GM12872 (cell line): ENCODE measurements around the gene COQ2.
A peak's percentile ranks its signal among the peaks of the same experiment; 100 is the strongest.

Experiments used
- TF ChIP-seq, protein P1 (sequence below): IDR thresholded peaks from 3 replicates; pipeline ENCODE4 v1.5.1; 2011; ENCODE audit warnings: low read depth, mild to moderate bottlenecking, low read length, moderate library complexity; ENCODE audit not compliant: insufficient read depth

COQ2 gene

DNA sequence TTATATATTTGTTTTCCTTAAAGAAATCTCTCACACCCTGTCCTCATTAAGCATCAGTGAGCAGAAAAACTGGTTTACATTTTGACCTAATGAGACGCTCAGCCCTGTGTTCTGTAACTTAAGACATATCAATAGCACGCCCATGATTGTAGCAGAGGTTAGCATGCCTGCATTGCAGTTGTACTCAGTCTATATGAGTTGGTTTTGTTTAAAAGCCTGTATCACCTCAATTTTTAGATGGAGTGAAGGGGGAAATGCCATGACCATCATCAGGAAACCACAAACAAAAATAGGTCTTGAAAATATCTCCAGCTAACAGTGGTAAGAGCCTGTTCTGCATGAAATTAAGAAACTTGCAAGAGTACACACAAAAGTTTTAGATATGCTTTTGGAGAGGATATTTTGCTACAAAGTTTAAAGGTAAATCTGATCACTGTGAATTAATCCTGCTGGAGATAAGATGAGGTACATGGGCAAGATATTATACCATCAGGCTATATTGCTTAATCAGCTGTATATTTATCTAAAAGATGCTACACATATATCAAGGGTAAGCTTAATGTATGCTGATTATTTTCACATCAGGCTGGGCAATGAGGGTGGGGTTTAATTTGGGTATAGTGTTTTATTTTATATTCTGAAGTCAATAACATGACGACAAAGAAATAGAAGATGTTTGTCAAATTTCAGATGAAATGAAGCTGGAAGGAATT lies 13.1 kb upstream of the COQ2 start:
- TF ChIP-seq, protein P1, sequence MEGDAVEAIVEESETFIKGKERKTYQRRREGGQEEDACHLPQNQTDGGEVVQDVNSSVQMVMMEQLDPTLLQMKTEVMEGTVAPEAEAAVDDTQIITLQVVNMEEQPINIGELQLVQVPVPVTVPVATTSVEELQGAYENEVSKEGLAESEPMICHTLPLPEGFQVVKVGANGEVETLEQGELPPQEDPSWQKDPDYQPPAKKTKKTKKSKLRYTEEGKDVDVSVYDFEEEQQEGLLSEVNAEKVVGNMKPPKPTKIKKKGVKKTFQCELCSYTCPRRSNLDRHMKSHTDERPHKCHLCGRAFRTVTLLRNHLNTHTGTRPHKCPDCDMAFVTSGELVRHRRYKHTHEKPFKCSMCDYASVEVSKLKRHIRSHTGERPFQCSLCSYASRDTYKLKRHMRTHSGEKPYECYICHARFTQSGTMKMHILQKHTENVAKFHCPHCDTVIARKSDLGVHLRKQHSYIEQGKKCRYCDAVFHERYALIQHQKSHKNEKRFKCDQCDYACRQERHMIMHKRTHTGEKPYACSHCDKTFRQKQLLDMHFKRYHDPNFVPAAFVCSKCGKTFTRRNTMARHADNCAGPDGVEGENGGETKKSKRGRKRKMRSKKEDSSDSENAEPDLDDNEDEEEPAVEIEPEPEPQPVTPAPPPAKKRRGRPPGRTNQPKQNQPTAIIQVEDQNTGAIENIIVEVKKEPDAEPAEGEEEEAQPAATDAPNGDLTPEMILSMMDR: no peak

DNA sequence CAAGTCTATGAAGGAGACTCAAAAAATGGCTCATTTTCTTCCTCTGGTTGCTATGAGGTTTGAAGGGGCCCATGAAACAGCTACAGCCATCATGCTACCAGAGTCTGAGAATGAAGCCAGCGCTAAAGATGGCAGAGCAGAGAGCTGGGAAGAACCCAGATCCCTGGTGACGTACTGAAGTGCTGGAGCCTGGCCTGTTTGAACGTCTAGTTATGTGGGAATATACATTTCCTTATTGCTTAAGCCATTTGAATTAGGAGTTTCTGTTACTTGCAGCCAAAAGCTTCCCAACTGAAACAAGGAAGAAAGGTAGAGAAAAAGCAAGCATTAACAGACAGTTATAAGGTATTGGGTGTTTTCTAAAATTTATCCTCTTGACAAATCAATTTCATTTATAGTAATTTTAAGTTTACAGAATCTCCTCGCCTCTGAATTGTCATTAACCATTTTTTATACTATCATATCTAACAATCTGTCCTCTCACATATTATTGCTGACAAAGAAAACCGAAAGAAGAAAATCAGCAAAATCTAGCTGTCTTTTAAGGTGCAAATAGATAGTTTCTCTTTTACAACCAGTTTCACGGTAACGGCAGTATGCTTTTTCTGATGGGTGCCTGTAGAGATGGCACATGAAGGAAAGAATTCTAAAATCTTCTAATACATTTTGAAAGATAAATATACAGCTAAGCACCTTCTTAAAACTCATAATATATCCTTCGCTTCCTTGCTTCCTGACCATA lies 8.9 kb upstream of the COQ2 start:
- TF ChIP-seq, protein P1: no peak

DNA sequence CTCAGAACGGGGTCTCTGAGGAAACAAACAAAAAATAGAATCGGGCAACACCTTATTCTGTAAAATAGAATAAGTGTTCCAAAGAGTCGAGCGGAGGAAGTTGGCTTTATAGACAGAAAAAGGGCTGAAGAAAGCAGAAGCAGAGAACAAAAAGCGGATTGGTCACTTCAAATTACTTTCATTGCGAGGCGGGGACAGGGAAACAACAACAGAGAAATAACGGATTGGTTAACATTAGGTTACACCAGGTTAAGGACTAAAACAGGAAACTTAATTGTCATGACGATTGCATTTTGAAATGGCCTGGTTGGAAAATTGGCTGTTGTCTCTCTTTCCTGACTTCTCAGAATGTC lies 433 bp upstream of the COQ2 start:
- TF ChIP-seq, protein P1: no peak

DNA sequence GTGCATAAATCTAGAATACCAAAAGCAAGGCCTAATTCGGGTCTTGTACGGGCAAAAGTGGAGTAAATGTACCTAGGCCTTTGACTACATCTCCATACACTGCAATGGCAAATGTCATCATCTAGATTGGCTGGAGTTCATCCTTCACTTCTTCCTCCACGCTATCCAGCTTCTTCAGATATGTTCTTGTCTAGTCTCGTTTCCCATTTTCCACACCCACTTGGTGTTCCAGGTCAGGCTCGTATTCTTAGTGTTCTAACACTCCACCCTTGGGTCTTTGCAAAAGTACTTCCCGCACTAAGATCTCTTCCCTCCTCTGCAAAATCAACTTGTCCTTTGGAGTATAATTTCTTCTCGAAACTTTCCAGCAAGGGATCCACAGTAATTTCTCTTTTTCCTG lies 1.4 kb downstream of the COQ2 start:
- TF ChIP-seq, protein P1: no peak

DNA sequence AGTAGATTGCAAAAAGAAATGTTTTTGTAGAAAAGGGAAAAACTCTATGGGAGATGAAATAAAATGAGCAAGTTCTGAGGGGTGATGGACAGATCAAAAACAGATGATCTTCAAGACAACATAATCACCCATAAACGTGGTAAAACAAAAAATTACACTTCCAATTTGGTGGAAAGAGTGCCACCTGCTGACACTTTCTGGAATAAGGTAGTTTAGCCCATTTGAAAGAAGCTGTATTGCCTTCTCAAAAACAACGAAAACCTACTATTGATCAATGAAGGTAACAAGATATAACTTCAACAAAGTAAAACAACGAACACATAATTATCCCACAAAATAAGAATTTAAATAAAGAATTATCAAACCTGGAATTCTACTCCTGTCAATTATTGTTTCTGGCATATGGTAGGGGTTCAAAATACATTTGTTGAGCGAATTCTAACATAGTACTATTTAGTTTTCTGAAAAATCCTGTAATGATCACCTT lies 2.5 kb downstream of the COQ2 start:
- TF ChIP-seq, protein P1: peak; percentile 67

DNA sequence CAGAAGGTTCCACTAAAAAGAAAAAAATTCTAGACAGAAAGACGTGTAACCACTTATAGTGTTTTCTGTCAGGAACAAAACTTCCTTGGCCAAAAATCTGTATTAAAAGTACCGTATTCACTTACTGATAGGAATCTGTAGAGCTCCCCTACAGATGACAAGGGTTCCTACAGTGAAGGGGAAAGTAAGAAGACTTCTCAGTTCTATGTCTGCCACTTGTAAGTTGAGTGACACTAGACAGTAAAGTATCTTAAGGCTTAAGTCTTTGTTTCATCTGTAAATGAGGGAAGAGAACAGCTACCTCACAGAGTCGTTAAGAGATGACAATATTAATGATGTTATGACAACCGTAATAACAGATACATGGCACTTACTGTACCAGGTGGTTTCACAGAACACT lies 3.3 kb downstream of the COQ2 start:
- TF ChIP-seq, protein P1: no peak

DNA sequence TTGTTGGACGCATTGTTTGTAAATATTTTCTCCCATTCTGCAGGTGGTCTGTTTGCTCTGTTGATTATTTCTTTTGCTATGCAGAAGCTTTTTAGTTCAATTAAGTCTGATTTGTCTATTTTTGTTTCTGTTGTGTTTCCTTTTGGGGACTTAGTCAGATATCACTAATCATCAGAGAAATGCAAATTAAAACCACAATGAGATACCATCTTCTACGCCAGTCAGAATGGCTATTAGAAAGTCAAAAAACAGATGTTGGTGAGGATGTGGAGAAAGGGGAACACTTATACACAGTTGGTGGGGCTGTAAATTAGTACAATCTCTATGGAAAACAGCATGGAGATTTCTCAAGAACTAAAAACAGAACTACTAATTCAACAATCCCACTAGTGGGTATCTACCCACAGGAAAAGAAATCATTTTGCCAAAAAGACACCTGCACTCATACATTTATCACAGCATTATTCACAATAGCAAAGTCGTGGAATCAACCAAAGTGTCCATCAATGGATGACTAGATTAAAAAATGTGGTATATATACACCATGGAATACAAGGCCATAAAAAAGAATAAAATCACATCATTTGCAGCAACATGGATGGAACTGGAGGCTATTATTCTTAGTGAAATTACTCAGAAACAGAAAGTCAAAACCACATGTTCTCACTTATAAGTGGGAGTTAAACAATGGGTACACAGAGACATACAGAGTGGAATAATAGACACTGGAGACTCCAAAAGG lies 8.1 kb downstream of the COQ2 start:
- TF ChIP-seq, protein P1: no peak
